Measurements from ENCODE around the gene OSGIN1. TPM values are rescaled to one million over a fixed set of nuclear protein-coding genes. Genes with fewer than 3 reads are reported as not detected.
"Not testable (repeated sequence)": the region's sequence is repeated elsewhere in the genome, so short reads cannot be mapped to it uniquely, and the experiment has no call there.

The OSGIN1 gene
- total RNA-seq, 4 donors from 2014 or later, result 17.3 to 99.7 (median 75.2) TPM

DNA sequence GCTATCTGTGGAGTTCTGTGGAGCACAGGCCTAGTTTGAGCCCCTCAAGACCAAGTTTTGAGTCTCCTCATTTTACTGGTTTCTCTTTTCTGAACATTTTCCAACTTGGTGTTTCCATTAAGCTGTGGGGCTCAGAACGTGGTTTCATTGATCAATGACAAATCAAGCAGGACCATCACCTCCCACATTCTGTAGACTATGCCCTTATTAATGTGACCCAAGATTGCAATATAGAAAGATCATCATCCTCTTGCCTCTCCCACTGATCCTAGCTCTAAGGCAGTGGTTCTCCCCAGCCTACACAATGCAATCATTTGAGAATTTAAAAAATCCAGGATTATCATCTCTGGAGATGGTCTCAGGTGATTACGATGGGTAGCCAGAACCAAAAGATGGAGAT, 15.8 kb upstream of the OSGIN1 start:
- Histone ChIP-seq H3K9me3 (no peaks in the 10 kb centered on the region), H3K36me3 (no peaks in the 10 kb centered on the region), H3K4me1 (no peaks in the 10 kb centered on the region), H3K27me3 (no peaks in the 10 kb centered on the region), H3K27ac (no peak overlapping the region), H3K4me3 (no peak overlapping the region)
- no peak for DNase-seq
- TF ChIP-seq CTCF (IDR thresholded peaks at IDR 0.05) (no peak), POLR2A (IDR thresholded peaks at IDR 0.05) (no peak)

- Histone ChIP-seq H3K36me3 (no peaks in the 10 kb centered on the region), H3K27ac (no peak overlapping the region), H3K4me3 (no peak overlapping the region), H3K27me3 (no peaks in the 10 kb centered on the region), H3K4me1 (no peaks in the 10 kb centered on the region), H3K9me3 (no peaks in the 10 kb centered on the region)
- DNase-seq, result no peak
- TF ChIP-seq POLR2A (IDR thresholded peaks at IDR 0.05) (no peak), CTCF (IDR thresholded peaks at IDR 0.05) (no peak)
Observed at GRCh38 chr16:83937922-83938885, 14.8 kb upstream of the OSGIN1 start.

- no peak for TF ChIP-seq CTCF (IDR thresholded peaks at IDR 0.05)
- TF ChIP-seq POLR2A (IDR thresholded peaks at IDR 0.05), result no peak
- Histone ChIP-seq H3K36me3 (no peaks in the 10 kb centered on the region), H3K27ac (no peak overlapping the region), H3K27me3 (no peaks in the 10 kb centered on the region), H3K9me3 (no peaks in the 10 kb centered on the region), H3K4me3 (no peak overlapping the region), H3K4me1 (no peaks in the 10 kb centered on the region)
- DNase-seq, result no peak
Observed at GRCh38 chr16:83939266-83939855, 13.7 kb upstream of the OSGIN1 start.

DNA sequence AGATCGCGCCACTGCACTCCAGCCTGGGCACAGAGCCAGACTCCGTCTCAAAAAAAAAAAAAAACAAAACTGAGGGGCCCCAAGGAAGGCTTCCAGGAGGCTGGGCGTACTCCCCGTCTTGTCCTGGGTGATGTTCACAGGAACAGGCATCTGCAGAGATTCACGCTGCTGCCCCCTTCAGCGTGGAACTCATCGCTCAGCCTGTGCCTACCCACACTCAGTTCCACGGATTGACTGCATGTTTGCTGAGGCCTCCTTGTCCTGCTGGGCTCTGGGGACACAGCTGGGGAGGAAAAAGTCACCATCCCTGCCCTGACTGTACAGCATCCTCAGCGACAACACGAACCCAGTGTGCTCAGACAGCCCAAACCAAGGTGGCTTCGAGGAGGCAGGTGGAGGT, 12.9 kb upstream of the OSGIN1 start:
- no peaks in the 10 kb centered on the region for H3K4me1 ChIP-seq
- no peaks in the 10 kb centered on the region for H3K9me3 ChIP-seq
- no peak for DNase-seq
- no peak overlapping the region for H3K27ac ChIP-seq
- TF ChIP-seq POLR2A (IDR thresholded peaks at IDR 0.05) (no peak), CTCF (IDR thresholded peaks at IDR 0.05) (no peak)
- no peak overlapping the region for H3K4me3 ChIP-seq
- no peaks in the 10 kb centered on the region for H3K27me3 ChIP-seq
- H3K36me3 ChIP-seq, result no peaks in the 10 kb centered on the region

DNA sequence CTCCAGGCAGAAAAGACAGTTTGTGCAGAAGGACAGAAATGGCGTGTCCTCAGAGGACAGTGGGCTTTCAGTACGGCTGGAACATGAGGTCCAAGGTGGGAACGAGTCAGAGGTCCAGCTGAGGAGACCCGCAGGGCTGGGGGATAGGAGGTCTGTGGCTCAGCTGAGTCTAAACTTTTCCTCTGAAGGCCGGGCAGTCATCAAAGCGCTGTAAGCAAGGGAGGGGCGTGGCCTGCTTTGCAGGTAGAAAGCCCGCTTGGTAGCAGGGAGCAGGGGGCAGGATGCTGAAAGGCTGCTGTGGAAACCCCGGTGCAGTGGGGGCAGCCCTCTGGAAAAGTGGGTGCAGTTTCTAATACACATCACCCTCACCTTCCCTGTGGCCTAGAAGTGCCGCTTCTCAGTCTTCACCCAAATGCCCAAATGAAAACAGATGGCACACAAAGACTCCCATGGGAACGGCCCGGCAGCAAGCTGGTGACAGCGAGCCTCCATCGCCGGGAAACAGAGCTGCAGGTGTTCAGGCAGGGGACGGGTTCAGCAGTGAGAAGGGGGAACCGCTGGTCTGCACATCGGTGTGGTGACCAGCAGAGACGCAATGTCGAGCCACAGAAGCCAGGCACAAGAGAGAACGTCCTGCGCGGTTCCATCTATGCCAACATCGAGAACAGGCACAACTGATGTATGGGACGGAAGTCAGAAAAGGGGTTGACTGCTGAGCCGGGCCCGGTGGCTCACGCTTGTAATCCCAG, 12.2 kb upstream of the OSGIN1 start:
- TF ChIP-seq POLR2A (IDR thresholded peaks at IDR 0.05) (no peak), CTCF (IDR thresholded peaks at IDR 0.05) (no peak)
- no peaks in the 10 kb centered on the region for H3K9me3 ChIP-seq
- H3K4me1 ChIP-seq, result no peaks in the 10 kb centered on the region
- H3K27ac ChIP-seq, result no peak overlapping the region
- no peak for DNase-seq
- H3K4me3 ChIP-seq, result no peak overlapping the region
- H3K27me3 ChIP-seq, result no peaks in the 10 kb centered on the region
- H3K36me3 ChIP-seq, result no peaks in the 10 kb centered on the region

DNA sequence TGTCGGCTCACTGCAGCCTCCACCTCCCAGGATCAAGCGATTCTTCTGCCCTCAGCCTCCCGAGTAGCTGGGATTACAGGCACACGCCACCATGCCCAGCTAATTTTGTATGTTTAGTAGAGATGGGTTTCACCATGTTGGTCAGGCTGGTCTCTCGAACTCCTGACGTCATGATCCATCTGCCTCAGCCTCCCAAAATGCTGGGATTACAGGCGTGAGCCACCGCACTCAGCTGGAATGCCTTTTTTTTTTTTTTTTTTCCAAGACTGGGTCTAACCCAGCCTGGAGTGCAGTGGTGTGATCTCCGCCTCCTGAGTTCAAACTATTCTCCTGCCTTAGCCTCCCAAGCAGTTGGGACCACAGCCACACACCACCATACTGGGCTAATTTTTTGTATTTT, 11.5 kb upstream of the OSGIN1 start:
- not testable (repeated sequence) for H3K27me3 ChIP-seq, H3K4me1 ChIP-seq, H3K4me3 ChIP-seq, H3K36me3 ChIP-seq, H3K27ac ChIP-seq, H3K9me3 ChIP-seq, DNase-seq

Measured in Peyer's patch (tissue), 4 donors.